Ascending aorta (tissue), 2 donors: ENCODE measurements around the gene ATP11A. TPM values are rescaled to one million over a fixed set of nuclear protein-coding genes. Genes with fewer than 3 reads are reported as not detected.

Experiments used
- DNase-seq, 2 donors: peaks; one replicate each; pipeline ENCODE4 v3.0.0-alpha.2; 2019; ENCODE audit warnings: low spot score in 2 of 2
- H3K27ac ChIP-seq, 2 donors: fragments of 200-600 bp; sonication (generic); one replicate each; pipeline ENCODE4 v1.5.1; 2016 to 2017; ENCODE audit warnings: mild to moderate bottlenecking in 1 of 2
- H3K27me3 ChIP-seq: fragments of 200-600 bp; sonication (generic); one replicate; pipeline ENCODE4 v1.5.1; 2017
- H3K36me3 ChIP-seq, 2 donors: fragments of 200-600 bp; sonication (generic); one replicate each; pipeline ENCODE4 v1.5.1; 2016
- H3K4me1 ChIP-seq, 2 donors: fragments of 200-600 bp; sonication (generic); one replicate each; pipeline ENCODE4 v1.5.1; 2016 to 2017; ENCODE audit warnings: mild to moderate bottlenecking in 1 of 2
- H3K4me3 ChIP-seq, 2 donors: fragments of 200-600 bp; sonication (generic); one replicate each; pipeline ENCODE4 v1.5.1; 2016 to 2017; ENCODE audit warnings: mild to moderate bottlenecking in 1 of 2
- H3K9me3 ChIP-seq, 2 donors: fragments of 200-600 bp; sonication (generic); one replicate each; pipeline ENCODE4 v1.5.1; 2016
- CTCF ChIP-seq, 3 experiments: fragments of 200-600 bp in 2 of 3; fragments of 450-650 bp in 1 of 3; sonication (generic) in 2 of 3; IDR thresholded peaks; one replicate each; pipeline ENCODE4 v1.5.1; 2016 to 2019; ENCODE audit warnings: antibody characterized with exemption in 3 of 3, mild to moderate bottlenecking in 1 of 3, moderate library complexity in 1 of 3
- intact Hi-C: fragments of 100-400 bp; cut with DNase I; formaldehyde crosslinking; loops from one replicate; pipeline ENCODE4 v1.15.1; 2023
- total RNA-seq: library from RNA; depleted of rRNA; stranded (reverse); fragments of >200 nt; gene quantifications from one replicate; pipeline ENCODE4 v1.1.0, GENCODE V29; 2016

ATP11A gene
- total RNA-seq, 1 donor from 2014 or later, result 50.1 TPM

GRCh38 chr13:112889351-112890290, 199.8 kb downstream of the ATP11A start:
- Histone ChIP-seq H3K36me3 (no peaks in the 10 kb centered on the region), H3K4me3 (no peak overlapping the region), H3K9me3 (no peaks in the 10 kb centered on the region), H3K27ac (no peak overlapping the region), H3K27me3 (no peaks in the 10 kb centered on the region), H3K4me1 (peaks cover 3 to 7% of the 10 kb centered on the region in 2 donors)
- intact Hi-C loops, result no loop called here
- no peak for DNase-seq
- TF ChIP-seq CTCF (IDR thresholded peaks at IDR 0.05), result no peak

- Histone ChIP-seq H3K4me1 (peaks cover 6 to 12% of the 10 kb centered on the region in 2 donors), H3K9me3 (no peaks in the 10 kb centered on the region), H3K27ac (no peak overlapping the region), H3K36me3 (no peaks in the 10 kb centered on the region), H3K4me3 (no peak overlapping the region), H3K27me3 (peaks cover 8% of the 10 kb centered on the region)
- intact Hi-C loops, result no loop called here
- no peak for TF ChIP-seq CTCF (IDR thresholded peaks at IDR 0.05)
- no peak for DNase-seq
Measured at GRCh38 chr13:112890316-112891145, 200.7 kb downstream of the ATP11A start.

GRCh38 chr13:112891477-112892401, 201.9 kb downstream of the ATP11A start:
- no peaks in the 10 kb centered on the region for H3K9me3 ChIP-seq
- no peak for DNase-seq
- intact Hi-C loops, result no loop called here

GRCh38 chr13:112892426-112893206, 202.8 kb downstream of the ATP11A start:
- intact Hi-C loops, result no loop called here
- no peak for TF ChIP-seq CTCF (IDR thresholded peaks at IDR 0.05)
- peaks cover 6 to 12% of the 10 kb centered on the region in 2 donors for H3K4me1 ChIP-seq
- H3K4me3 ChIP-seq, result no peak overlapping the region
- no peak overlapping the region for H3K27ac ChIP-seq
- no peak for DNase-seq
- H3K9me3 ChIP-seq, result no peaks in the 10 kb centered on the region
- peaks cover 11% of the 10 kb centered on the region for H3K27me3 ChIP-seq
- no peaks in the 10 kb centered on the region for H3K36me3 ChIP-seq

More at GRCh38 chr13:112891477-112892401, 201.9 kb downstream of the ATP11A start:
- Histone ChIP-seq H3K4me3 (no peak overlapping the region), H3K27ac (no peak overlapping the region), H3K36me3 (no peaks in the 10 kb centered on the region), H3K27me3 (peaks cover 11% of the 10 kb centered on the region), H3K4me1 (peaks cover 6 to 12% of the 10 kb centered on the region in 2 donors)
- TF ChIP-seq CTCF (IDR thresholded peaks at IDR 0.05), result no peak
